Measurements from ENCODE around the gene TYW1.
"Not testable (repeated sequence)": the region's sequence is repeated elsewhere in the genome, so short reads cannot be mapped to it uniquely, and the experiment has no call there.

TYW1 gene

DNA sequence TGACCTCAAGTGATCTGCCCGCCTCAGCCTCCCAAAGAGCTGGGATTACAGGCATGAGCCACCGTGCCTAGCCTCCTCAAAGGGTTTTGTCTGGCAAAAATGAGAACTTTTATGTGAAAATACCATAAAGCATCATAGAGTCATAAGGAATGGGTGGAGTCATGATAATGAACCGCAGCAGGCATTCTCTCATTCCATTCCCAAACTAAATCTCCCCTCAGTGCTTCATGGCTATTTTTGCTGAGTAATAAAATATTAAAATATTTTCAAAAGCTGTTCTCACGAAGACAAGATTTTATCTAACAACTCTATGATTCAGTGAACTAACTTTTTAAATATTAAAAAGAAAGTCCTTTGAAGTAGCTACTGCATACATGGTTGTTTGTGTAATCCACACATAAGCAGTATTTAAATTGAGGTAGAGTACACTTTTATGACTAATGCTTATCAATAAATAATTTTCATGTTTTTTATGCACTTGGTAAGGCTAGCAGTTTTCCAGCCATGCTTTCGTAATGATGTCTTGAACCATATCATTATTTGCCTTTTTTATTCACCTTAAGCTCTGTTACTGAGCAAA lies 195.6 kb downstream of the TYW1 start:
- DNase-seq (ENCODE audit: low spot score) = not testable (repeated sequence)

DNA sequence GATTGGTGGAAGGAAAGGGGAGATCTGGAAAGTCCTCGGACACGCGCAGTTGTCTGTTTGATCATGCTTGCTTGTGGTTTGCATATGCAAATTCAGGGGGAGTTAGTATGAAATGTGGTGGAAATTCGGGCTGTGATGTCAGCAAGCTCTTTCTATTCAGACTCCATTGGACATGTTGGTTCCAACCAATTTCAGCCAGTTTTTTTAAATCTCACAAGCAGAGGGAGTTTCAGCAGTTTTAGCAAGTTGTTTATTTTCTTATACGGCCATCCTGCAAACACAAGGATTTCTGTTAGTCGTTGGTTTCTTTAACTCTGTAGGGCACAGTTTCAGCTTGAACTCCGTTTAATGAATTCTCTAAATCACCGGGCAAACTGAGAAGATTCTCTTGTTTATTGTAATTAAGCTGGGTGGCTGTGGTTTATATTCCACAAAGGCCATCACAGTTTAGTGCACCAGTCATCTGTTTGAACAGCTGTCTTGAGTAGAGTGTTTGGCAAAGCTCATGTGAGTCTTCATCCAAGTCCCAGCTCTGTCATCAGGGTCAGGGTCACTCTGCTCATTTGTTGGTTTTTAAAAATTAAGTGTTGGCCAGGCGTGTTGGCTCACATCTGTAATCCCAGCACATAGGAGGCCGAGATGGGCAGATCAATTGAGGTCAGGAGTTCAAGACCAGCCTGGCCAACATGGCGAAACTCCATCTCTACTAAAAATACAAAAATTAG lies 196.4 kb downstream of the TYW1 start:
- DNase-seq (ENCODE audit: low spot score) = peak; percentile 16

DNA sequence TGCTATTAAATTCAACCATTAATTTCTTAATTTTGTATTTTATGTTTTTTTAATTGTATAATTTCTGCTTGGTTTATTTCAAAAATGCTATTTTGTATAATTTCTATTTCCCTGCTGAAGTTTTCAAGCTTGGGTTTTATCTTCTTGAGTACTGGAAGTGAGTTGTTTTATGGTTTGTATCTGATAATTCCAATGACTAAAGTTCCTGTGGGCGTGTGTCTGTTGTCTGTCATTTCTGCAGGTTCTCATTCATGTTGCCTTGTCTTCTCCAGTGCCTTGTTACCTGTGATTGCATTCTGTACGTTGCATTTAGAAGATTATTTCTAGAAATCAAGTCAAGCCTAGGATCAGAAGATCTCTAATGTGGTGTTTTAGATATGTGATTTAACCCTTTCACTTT lies 199.5 kb downstream of the TYW1 start:
- not testable (repeated sequence) for DNase-seq (ENCODE audit: low spot score)

DNA sequence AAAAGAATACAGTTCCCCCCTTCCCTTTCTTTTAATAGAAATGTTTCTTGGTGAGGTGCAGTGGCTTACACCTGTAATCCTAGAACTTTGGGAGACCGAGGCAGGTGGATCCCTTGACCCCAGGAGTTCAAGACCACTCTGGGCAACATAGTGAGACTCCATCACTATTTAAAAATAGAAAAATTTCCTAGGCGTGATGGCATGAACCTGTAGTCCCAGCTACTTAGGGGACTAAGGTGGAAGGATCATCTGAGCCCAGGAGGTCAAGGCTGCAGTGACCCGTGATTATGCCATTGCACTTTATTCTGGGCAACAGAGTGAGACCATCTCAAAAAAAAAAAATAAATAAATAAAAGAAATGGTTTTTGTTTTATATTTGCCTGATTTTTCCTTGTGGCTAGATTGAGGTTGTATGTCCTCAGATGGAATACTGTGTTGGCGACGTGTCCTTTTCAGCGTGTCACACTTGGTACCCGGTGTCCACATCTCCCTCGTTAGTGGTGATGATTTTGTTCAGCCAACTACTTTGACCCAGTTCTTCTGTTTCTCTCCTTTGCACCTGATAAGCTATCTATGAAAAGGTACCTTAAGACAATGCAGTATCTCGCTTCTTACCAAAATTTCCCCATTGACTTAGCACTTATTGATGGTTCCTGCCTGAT lies 202.4 kb downstream of the TYW1 start:
- not testable (repeated sequence) for DNase-seq (ENCODE audit: low spot score)

DNA sequence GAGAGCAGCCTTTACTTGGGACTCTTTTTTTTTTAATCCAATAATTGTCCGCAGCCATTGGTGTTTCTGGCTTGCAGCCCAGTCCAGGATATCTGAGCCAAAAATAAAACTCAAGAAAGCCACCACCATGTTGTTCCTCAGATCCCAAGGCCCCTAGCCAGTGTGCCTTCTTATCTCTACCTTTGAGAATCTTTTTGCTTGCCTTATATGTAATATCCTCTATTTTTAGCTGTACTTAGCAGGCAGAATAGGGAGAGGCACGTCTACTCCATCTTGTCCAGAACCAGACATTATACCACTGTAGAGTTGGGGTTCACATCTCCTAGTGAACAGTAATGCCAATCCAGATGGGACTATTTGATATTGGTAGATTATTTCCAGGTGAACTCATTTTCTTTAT lies 209.1 kb downstream of the TYW1 start:
- not testable (repeated sequence) for DNase-seq (ENCODE audit: low spot score)

DNA sequence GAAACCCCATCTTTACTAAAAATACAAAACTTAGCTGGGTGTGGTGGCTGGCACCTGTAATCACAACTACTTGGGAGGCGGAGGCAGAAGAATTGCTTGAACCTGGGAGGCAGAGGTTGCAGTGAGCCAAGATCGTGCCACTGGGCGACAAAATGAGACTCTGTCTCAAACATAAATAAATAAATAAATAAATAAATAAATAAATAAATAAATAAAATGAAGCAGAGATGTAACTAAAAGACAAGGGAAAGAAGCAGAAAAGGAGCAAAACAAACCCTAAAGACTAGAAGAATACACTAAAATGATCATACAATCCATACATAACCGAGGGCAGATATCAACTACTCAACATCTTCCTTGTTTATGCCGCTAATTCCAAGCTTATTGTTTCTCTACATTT lies 209.8 kb downstream of the TYW1 start:
- DNase-seq (ENCODE audit: low spot score) = no peak

DNA sequence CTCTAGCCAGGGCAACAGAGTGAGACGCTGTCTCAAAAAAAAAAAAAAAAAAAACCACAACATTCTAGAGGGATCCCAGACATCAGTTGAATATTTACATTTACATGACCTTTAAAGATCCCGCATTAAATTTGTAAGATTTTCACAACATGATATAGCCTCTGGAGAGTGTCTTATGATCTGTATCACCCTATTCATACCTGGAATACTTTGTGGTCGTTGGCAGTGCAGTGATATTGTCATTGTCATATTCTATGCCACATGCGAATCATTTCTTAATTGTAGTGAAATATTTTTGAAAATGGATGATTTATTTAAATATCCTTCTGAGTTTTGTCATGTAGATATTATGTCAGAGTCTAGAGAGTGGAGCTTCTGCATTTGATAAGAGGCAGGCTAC lies 212.0 kb downstream of the TYW1 start:
- DNase-seq (ENCODE audit: low spot score) = not testable (repeated sequence)

DNA sequence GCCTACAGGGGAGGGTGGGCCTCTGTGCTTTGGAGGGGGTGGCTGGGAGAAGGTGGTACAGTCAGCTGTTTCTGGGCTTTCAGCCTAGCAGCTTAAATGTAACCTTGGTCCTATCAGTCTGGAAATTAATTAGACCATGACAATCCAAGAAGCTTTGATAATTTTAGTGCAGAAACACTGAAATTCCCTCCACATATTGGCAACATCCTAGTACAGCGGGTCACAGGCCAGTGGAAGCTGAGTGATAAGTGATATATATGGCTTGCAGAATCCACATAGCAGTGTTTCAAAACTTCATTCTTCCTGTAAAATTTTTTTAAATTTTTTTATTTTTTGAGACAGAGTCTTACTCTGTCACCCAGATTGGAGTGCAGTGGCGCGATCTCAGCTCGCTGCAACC lies 212.6 kb downstream of the TYW1 start:
- DNase-seq (ENCODE audit: low spot score) = no peak

DNA sequence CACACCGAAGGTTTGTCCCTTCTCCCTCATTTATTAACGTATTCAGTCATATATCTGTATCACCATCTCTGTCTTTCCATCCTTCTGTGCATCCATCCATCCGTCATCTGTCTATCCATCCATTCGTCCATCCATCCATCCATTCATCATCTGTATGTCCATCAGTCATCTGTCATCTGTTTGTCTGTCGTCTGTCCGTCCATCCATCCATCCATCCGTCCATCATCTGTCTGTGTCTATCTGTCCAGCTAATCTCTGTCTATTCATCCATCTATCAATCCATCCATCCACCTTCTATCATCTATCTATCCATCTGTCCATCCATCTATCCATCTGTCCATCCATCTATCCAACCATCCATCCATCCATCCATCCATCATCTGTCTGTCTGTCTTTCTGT lies 213.9 kb downstream of the TYW1 start:
- DNase-seq (ENCODE audit: low spot score) = no peak

DNA sequence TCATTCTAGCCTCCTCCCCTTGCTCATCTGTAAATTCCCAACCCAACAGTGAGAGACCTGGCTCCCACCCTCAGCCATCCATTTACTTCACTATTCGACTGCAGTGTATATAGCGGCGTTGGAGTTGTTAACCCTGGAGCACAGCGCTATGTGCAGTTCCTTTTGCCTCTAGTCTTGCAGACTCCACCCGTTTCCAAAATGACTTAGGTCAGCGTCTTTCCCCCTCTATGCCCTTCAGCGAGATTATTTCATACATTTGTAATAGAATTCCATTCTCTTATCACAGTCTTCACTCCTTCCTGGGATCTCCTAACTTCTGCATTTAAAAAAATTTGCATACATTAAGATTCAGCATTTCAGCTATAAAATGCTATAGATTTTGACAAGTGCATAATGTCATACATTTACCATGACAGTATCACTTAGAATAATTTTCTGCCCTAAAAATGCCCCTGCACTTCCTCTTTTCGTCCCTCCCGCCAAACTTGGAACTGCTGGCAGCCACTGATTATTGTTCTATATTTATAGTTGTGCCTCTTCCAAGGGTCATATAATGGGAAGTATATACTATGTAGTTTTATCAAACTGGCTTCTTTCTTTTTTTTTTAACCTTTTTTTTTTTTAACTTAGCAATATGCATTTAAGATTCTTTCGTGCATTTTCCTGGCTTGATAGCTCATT lies 215.2 kb downstream of the TYW1 start:
- not testable (repeated sequence) for DNase-seq (ENCODE audit: low spot score)

DNA sequence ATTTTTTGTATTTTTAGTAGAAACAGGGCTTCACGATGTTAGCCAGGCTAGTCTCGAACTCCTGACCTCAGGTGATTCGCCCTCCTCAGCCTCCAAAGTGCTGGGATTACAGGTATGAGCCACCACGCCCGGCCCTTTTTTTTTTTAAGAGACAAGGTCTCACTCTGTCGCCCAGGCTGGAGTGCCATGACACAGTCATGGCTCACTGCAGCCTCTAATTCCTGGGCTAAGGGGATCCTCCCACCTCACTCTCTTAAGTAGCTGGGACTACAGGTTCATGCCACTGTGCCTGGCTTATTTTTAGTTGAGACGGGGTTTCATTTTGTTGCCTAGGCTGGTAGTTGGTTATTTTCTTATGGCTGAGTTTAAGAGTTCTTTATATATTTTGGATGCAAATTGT lies 216.4 kb downstream of the TYW1 start:
- DNase-seq (ENCODE audit: low spot score) = not testable (repeated sequence)

DNA sequence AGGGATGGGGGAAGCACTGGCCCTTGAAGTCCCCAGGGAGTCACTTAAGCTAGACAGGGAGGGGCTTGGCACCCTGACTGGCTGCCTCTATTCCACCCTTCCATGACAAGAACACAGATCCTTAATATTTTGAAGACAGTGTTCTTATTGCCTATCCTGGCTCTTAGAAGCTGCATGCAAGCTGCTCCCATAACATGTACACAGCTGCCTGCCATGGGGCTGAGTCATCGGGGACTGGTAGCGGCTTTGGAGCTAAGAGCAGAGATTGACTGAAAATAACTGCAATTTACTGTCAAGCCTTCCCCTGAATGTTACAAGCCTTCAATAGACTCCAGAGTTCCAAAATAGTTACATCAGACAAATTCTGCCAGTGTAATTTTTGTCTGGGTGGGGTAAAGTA lies 226.9 kb downstream of the TYW1 start:
- DNase-seq (ENCODE audit: low spot score) = peak; percentile 72

DNA sequence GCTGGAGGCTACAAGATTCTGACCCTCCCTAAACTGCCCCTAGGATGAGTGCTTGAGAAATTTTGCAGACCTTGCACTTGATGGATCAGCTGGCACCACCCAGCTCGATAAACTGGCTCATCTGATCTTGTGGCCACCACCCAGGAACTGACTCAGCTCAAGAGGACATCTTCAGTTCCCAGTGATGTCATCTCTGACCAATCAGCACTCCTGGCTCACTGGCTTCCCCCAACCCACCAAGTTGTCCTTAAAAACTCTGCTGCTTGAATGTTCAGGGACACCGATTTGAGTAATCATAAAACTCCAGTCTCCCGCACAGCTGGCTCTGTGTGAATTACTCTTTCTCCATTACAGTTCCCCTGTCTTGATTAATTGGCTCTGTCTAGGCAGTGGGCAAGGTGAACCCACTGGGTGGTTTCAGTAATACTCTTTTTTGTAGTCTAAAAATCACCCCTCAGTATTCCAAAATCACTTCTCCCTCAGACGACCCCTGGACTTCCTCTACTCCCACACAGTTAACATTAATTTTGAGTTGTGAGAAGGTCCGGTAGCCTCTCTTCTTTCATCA lies 229.8 kb downstream of the TYW1 start:
- DNase-seq (ENCODE audit: low spot score) = not testable (repeated sequence)

DNA sequence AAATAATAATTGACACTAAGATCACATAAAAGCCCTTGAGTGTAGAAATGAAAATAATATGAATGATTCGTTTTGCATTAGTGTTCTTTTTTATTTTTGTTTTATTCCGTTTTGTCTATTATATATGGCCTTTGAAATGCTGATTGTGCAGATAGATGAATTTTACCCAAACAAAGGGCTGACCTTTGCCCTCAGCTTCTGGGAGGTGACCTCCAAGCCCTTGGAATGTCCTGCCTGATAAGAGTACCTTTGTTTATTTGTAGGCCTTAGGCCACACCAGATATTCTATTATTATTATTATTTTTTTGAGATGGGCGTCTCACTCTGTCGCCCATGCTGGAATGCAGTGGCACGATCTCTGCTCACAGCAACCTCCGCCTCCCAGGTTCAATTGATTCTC lies 230.3 kb downstream of the TYW1 start:
- DNase-seq (ENCODE audit: low spot score) = not testable (repeated sequence)

DNA sequence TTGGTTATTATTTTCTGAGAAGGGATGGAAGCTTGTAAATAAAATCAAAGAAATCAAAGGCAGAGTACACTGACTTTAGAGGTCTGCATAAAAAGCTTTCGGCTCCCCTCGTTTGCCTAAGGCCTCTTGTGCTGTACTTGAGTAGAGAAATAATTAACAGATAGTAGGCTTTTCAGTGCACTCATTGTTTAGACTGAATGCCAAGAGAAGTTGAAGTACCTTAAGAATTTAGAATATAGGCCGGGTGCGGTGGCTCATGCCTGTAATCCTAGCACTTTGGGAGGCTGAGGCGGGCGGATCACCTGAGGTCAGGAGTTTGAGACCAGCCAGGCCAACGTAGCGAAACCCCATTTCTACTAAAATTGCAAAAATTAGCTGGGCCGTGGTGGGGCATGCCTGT lies 232.4 kb downstream of the TYW1 start:
- DNase-seq (ENCODE audit: low spot score) = not testable (repeated sequence)

DNA sequence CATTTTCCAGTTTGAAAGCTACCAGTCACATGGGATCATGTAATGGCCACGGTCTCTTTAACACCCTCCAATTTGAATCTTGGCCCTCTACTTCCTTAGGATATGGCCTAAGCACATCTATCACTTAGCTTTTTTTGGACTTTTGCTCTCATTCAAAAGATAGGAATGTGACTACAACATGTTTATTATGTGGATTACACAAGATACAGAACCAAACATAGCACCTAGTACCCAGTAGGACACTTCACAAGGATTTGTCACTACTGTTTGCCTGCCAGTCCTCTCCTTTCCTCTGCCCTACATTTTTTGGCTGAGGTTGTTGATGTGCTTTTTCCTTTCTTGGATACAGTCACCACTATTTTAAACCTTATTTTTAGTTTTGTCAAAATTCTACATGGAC lies 233.4 kb downstream of the TYW1 start:
- not testable (repeated sequence) for DNase-seq (ENCODE audit: low spot score)

DNA sequence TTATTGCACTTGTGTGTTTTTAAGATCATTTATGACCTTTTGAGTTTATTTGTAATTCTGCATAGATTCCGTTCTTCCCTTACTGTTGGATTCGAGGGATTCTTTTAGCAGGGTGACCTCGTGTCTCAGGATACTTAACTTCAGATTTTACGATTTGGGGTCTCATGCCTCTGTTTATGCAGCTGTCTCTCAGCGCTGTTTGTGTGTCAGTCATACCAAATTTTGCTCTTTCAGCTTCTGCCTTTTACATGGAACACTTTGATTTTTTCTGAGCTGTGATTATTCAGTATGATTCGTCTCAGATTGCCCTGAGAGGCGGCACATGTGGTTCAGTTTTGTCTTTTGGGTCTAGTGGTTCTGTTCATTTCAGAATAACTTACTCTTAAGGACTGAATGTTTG lies 236.9 kb downstream of the TYW1 start:
- DNase-seq (ENCODE audit: low spot score) = not testable (repeated sequence)

DNA sequence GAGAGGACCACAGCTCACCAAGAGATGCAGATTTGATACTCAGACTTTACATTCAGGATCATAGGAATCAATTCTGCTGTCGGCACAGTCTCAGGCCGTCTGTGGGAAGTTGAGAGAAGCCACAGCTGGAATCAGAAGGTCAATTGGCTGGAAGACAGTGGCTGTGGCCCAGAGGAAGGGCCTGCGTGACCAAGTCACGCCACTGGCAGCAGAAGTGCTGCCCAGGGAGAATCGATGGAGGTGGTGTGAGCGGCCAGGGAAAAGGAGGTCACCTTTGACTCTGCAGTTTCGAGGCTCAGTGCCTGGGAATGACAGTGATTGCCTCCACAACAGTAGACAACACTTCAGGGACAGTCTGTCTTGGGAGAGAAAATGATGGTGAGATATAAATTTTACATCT lies 239.6 kb downstream of the TYW1 start:
- not testable (repeated sequence) for DNase-seq (ENCODE audit: low spot score)

DNA sequence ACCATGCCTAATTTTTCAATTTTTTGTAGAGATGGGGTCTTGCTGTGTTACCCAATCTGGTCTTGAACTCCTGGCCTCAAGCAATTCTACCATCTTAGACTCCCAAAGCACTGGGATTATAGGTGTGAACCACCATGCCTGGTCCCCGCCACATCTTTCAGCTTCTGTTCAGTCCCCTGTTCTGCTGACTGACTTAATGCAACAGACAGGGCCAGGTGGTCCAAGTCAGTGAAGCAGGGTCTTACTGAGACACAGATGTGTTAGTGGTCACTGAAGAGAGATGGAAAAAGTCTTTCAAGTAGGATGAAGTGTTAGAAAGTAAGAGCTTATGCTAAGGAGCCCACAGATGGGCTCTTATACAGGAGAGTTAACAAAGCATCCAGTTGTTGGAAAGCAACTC lies 246.2 kb downstream of the TYW1 start:
- DNase-seq (ENCODE audit: low spot score) = not testable (repeated sequence)

DNA sequence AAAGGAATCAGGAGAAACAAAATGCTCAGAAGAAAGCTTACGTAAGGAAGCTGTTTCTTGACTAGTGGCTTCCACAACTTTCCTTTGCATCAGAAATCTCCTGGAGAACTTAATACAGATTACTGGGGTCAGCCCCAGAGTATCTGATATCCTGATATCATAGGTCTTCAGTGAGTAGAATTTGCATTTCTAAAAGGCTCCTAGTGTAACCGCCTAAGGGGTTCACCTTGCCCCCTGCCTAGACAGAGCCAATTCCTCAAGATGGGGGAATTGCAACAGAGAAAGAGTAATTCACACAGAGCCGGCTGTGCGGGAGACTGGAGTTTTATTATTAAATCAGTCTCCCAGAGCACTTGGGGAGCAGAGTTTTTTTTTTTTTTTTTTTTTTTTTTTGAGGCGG lies 251.7 kb downstream of the TYW1 start:
- not testable (repeated sequence) for DNase-seq (ENCODE audit: low spot score)

DNA sequence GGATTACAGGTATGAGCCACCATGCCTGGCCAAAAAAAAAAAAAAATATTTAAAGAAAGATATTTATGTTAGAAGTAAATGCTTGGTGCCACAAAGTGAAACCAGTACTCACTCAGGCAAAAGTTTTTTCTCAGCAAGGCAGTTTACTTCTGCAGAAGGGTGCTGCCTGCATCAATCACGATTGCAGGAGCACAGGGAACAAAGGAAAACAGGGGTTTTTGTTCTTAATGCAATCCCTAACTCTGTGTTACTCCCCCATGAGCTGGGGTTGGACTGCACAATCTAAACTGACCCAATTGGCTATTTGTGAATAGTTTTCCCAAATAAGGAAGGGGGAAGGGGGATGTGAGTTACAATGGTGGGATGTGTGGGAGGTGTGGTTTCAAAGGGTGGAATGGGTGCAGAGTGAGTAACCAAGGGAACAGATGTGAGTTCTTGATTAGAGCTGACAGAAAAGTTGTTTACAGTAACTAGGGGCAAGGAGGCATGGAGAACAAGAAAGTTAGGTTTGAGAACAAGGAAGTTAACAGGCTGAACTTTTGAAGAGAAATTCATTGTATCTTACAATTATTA lies 255.4 kb downstream of the TYW1 start:
- DNase-seq (ENCODE audit: low spot score) = no peak

DNA sequence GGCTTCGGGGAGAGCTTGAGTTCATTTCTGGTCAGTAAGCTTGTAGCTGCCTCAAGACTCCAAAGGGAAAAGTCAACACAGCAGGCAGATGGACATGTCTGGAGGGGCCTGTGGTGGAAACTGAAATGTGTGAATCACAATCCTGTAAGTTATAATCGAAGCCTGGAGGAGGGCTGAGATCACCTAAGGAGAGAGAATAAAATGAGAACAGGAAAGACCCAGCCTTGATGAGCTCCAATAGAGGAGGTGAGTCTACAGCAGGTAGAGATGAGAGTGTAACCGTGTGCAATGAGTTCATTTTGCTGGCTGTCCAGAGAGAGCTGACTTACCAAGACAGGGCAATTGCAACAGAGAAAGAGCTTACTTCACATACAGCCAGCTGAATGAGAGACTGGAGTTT lies 258.4 kb downstream of the TYW1 start:
- not testable (repeated sequence) for DNase-seq (ENCODE audit: low spot score)
